Amniotic epithelial cell (primary cell): ENCODE data around the gene UTS2B.

ENCODE experiments used
- DNase-seq: peaks from one replicate; pipeline ENCODE4 v3.0.0-alpha.2; 2010; ENCODE audit warnings: low read depth

UTS2B gene

DNA sequence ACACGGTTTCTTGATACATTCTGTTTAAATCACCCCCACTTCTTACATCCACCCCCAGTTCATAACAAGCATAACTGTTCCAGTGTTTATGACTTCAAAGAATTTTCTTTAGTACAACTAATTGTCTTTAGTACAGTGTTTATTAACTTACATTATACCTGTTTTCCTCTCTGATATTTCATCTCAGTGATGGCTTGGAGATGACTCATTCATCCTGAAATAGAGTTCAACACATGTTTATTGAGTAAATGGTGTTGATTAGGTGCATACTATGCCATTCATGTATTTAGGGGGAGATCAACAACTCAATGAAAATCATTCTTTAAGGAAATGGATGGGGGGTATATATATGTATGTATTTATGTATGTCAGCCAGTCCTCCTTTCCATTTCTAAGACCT is 21.7 kb upstream of the UTS2B start:
- no peak for DNase-seq

- peak; percentile 73 for DNase-seq
Measured at GRCh38 chr3:191350396-191351090, 20.2 kb upstream of the UTS2B start.

GRCh38 chr3:191348098-191348497 is 17.8 kb upstream of the UTS2B start:
- no peak for DNase-seq

GRCh38 chr3:191347228-191347627 is 16.9 kb upstream of the UTS2B start:
- peak; percentile 55 for DNase-seq

- peak; percentile 66 for DNase-seq
Measured at GRCh38 chr3:191345334-191345733, 15.0 kb upstream of the UTS2B start.

DNA sequence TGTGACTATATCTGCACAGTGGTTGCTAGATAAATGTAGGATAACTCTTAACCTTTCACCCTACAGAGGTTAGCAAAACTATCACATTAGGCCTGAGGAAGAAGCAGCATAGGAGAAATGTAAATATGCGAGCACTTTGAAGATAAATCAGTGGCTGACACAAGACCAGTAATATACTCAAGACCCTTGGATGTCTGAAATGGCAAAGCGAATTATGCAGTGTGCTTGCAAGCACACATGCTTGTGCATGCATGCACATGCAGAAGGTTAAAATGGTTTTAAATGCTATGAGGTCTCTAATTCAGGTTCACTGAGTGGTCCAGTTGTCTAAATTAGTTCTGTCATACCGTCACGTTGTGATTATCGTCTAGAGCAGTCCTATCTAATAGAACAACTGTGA is 13.6 kb upstream of the UTS2B start:
- no peak for DNase-seq

GRCh38 chr3:191343115-191343514 is 12.8 kb upstream of the UTS2B start:
- peak; percentile 62 for DNase-seq

- DNase-seq, result no peak
Measured at GRCh38 chr3:191342411-191342810, 12.1 kb upstream of the UTS2B start.

GRCh38 chr3:191342006-191342405 is 11.7 kb upstream of the UTS2B start:
- DNase-seq, result peak; percentile 39

DNA sequence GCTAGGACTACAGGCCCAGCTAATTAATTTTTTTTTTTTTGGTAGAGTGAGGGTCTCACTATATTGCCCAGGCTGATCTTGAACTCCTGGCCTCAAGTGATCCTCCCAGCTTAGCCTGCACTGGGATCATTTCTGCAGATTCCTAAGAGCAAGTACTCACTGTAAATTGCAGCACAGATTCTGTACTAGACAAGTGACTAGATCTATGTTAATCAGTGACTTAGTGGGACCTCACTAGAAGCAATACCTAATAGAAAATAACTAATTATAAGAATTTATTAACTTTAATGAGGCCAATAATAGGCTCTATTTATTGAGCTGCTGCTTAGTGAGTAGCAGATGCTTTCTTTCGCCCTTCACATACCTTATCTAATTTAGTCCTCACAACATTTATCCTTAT is 10.6 kb upstream of the UTS2B start:
- DNase-seq, result no peak

- DNase-seq, result no peak
Measured at GRCh38 chr3:191340351-191340750, 10.0 kb upstream of the UTS2B start.

DNA sequence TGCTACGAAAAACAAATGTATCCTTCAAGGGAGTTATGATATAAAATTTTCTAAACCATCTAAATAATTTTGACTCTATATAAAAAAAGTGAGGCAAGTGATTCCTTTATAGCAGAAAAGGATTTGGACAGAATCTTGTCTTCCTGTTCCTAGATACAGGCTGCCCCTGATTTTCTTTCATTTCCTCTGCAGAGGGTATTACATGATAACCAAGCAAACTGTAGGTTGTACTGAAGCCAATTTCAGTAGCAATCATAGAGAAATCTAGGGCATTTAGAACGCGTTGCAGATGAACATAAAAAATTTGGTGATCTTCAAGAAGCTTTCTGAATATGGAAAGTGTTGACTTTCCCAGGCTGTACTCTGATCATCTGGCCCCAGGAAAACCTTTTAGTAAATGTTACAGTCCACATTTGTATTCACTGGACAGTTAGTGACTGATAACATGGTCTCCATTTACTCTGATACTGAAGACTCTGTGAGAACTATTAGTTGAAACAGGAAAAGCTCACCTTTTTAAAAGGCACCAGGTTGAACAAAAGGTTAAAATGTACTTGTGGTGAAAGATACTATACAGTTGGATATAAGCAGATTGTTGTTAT is 9.1 kb upstream of the UTS2B start:
- DNase-seq, result no peak

GRCh38 chr3:191338177-191338488 is 7.8 kb upstream of the UTS2B start:
- DNase-seq, result no peak

- no peak for DNase-seq
Measured at GRCh38 chr3:191336833-191337232, 6.5 kb upstream of the UTS2B start.

GRCh38 chr3:191334346-191334893 is 4.1 kb upstream of the UTS2B start:
- no peak for DNase-seq

GRCh38 chr3:191333298-191333880 is 3.1 kb upstream of the UTS2B start:
- DNase-seq, result no peak

DNA sequence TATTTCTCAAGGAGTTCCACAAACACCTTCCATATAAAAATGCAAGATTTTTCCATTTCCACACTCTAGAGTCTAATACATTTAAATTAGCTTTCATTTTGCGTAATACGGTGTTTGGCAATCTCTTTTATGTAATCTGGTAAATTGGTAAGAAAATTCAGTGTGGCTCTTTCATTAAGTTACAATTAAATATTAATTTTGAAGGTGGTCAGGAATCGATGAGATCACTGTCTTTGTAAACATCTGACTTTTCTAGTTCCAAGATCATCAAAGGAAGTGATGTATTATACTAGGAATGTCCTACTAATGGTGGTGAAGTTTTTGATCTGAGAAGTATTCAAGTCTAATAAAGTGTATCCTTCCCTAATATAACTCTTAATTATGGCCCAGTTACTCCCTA is 1.1 kb upstream of the UTS2B start:
- DNase-seq, result peak; percentile 46

GRCh38 chr3:191330530-191331048 is 263 bp upstream of the UTS2B start:
- DNase-seq, result peak; percentile 88

DNA sequence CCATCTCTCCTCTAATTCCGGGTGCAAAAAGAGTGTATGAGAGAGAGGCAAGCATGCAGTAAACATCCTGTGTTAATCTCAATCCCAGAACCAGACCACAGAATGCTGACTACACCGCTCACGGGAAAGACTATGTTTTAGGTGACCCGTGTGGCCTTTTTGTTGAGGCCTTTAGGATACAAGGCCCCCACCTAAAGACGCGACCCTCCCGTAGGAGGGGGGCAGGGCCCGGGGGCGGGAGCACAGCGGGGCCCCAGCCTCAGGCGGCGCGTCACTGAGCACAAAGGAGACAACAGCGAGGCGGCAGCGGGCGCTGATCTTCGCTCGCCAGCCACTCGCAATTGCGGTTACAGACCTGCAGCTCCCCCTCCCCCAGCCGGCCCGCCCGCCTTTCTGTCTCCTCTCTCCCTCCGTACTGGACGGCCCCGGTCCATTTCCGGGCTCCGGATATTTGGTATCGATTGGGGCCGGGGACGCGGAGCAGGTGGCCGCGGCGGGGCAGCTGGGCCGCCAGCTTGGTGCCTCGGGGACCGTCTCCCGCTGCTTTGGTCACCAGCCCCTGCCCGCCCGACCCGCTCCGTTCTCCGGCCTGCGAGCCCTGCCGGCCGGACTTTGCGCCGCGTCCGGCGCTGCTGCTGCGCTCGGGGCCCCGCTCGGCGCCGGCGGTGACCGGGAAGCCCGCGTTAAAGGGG is 1.2 kb downstream of the UTS2B start, which contains the start of gene CCDC50:
Gene CCDC50 (plus strand): TSS at position 433 of the 692 bp plus-strand sequence. CDS start 281 bp downstream, outside the sequence.
- DNase-seq, result peak; percentile 74

DNA sequence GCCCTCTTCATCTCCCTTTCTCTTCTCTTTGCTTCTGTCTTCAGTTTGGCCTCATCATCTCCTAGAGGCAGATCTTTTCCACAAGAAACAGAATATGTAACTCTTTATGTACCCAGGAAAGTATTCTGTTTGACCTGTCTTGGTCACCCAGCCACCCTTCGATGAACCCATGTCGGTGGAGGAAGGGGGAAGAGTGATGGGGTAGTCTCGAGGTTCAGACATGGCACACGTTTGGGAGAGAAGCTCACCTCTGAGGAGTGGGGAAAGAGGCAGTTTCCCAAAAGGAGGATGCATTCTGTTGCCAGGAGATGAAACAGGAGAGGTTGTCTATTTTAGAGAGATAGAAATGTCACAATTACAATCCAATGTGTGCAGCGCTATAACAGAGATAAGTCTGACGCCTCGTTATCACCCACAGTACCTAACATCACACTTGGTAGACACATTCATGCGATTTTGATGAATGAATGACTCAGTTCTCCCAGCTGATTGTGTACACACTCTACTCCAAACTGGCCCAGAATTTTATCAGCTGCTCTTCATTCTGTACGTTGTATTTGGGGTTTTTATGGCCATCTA is 1.9 kb downstream of the UTS2B start:
- DNase-seq, result peak; percentile 59

- no peak for DNase-seq
Measured at GRCh38 chr3:191327526-191327925, 2.8 kb downstream of the UTS2B start.

GRCh38 chr3:191324936-191325335 is 5.4 kb downstream of the UTS2B start:
- no peak for DNase-seq
